Heart left ventricle (tissue), 13 donors: ENCODE measurements around the gene EPB41L2.

ENCODE experiments used
- POLR2A ChIP-seq, 2 donors: fragments of 450-650 bp; IDR thresholded peaks; one replicate each; pipeline ENCODE4 v1.6.1; 2017; ENCODE audit warnings: antibody characterized with exemption in 2 of 2, mild to moderate bottlenecking in 2 of 2, moderate library complexity in 2 of 2
- TF ChIP-seq, protein P1 (sequence below), 12 donors: fragments of 200-600 bp; sonication (generic) in 4 of 12; IDR thresholded peaks; one replicate each; pipeline versions ENCODE4 v1.5.0 to v1.8.0; 2018 to 2022; ENCODE audit warnings: antibody characterized with exemption in 12 of 12, mild to moderate bottlenecking in 5 of 12
- donor health status: ischemic (EF 13 %, LVEDD 7.1; RV severe dilation, severe dysfunction).
- donor health status: DM: no; HTN: yes; CAD: no.
- donor health status: DM: no; HTN: no; CAD: no.
- donor health status: ischemic (EF 25% LVEDD 6.9; RV normal size, moderate dysfunction).
- donor health status: ischemic (EF 25% LVEDD 5.7; RV mildly dilated, moderate dysfunction).
- donor health status: ischemic (EF 35%, LVEDD 5.7; RV mildly dilated, moderate dysfunction).
- donor health status: nonischemic (EF 11% LVEDD 7.7; RV severe dilation, severe dysfunction).
- donor health status: DM: yes; HTN: yes; CAD: no.
- donor health status: PGD.
- donor health status: ischemic (EF 29% LVEDD 5.4; RV normal size, mild dysfunction).
- donor health status: nonischemic (EF 23%, LVEDD 6.1; RV moderate dilation, normal function).

DNA sequence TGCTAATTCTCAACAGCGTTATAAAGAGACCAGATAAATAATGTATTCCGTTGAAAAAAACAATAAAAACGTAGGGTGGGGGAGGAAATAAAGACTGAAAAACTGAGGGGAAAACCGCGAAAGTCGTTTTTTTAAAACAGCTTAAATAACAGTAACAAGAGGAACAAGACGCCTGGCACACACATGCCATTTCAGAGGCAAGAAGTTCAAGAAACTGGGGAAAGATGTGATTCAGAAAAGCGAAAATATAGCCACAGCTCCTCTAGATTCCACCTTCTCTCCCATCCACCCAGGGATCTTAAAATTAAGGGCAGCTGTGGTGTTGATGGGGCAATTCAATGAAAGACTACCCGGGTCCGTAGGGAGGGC, 1.3 kb downstream of the EPB41L2 start:
- no peak for TF ChIP-seq POLR2A (IDR thresholded peaks at IDR 0.05)
- TF ChIP-seq, protein P1, sequence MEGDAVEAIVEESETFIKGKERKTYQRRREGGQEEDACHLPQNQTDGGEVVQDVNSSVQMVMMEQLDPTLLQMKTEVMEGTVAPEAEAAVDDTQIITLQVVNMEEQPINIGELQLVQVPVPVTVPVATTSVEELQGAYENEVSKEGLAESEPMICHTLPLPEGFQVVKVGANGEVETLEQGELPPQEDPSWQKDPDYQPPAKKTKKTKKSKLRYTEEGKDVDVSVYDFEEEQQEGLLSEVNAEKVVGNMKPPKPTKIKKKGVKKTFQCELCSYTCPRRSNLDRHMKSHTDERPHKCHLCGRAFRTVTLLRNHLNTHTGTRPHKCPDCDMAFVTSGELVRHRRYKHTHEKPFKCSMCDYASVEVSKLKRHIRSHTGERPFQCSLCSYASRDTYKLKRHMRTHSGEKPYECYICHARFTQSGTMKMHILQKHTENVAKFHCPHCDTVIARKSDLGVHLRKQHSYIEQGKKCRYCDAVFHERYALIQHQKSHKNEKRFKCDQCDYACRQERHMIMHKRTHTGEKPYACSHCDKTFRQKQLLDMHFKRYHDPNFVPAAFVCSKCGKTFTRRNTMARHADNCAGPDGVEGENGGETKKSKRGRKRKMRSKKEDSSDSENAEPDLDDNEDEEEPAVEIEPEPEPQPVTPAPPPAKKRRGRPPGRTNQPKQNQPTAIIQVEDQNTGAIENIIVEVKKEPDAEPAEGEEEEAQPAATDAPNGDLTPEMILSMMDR (IDR thresholded peaks at IDR 0.05), result no peak
